Measurements from ENCODE around the gene HSD17B12.
A peak's percentile ranks its signal among the peaks of the same experiment; 100 is the strongest.
"Not testable (repeated sequence)": the region's sequence is repeated elsewhere in the genome, so short reads cannot be mapped to it uniquely, and the experiment has no call there.

HSD17B12 gene

GRCh38 chr11:43649501-43649900 lies 31.0 kb upstream of the HSD17B12 start:
- H3K4me3 ChIP-seq (ENCODE audit: low read depth, low read length) = no peak overlapping the region
- 0 out of 2 replicates have a peak, but pooled peaks cover 4% of the 10 kb centered on the region for H3K27me3 ChIP-seq (ENCODE audit: insufficient read depth, low read length)
- H3K4me1 ChIP-seq (ENCODE audit: control insufficient read depth, insufficient read depth, low read length, unreplicated experiment) = peaks cover 8% of the 10 kb centered on the region
- H3K36me3 ChIP-seq (ENCODE audit: insufficient read depth, low read length) = 0 out of 2 replicates have a peak, but pooled peaks cover 3% of the 10 kb centered on the region
- no peak overlapping the region for H2AFZ ChIP-seq (ENCODE audit: low read length, unreplicated experiment)
- no peak overlapping the region for H3K27ac ChIP-seq (ENCODE audit: low read depth, low read length)
- H3K79me2 ChIP-seq (ENCODE audit: control insufficient read depth, insufficient read depth, low read length, unreplicated experiment) = peaks cover 21% of the 10 kb centered on the region

- Histone ChIP-seq H3K27ac (ENCODE audit: low read depth, low read length) (no peak overlapping the region), H3K4me3 (ENCODE audit: low read depth, low read length) (no peak overlapping the region), H3K4me1 (ENCODE audit: control insufficient read depth, insufficient read depth, low read length, unreplicated experiment) (peaks cover 6% of the 10 kb centered on the region), H3K27me3 (ENCODE audit: insufficient read depth, low read length) (0 out of 2 replicates have a peak, but pooled peaks cover 4% of the 10 kb centered on the region), H3K79me2 (ENCODE audit: control insufficient read depth, insufficient read depth, low read length, unreplicated experiment) (peaks cover 17% of the 10 kb centered on the region), H2AFZ (ENCODE audit: low read length, unreplicated experiment) (no peak overlapping the region), H3K36me3 (ENCODE audit: insufficient read depth, low read length) (0 out of 2 replicates have a peak, but pooled peaks cover 3% of the 10 kb centered on the region)
Measured at GRCh38 chr11:43649921-43650320, 30.6 kb upstream of the HSD17B12 start.

- not testable (repeated sequence) for H3K36me3 ChIP-seq (ENCODE audit: insufficient read depth, low read length); H2AFZ ChIP-seq (ENCODE audit: low read length, unreplicated experiment); H3K79me2 ChIP-seq (ENCODE audit: control insufficient read depth, insufficient read depth, low read length, unreplicated experiment); H3K4me3 ChIP-seq (ENCODE audit: low read depth, low read length); H3K27ac ChIP-seq (ENCODE audit: low read depth, low read length); H3K4me1 ChIP-seq (ENCODE audit: control insufficient read depth, insufficient read depth, low read length, unreplicated experiment)
- H3K27me3 ChIP-seq (ENCODE audit: insufficient read depth, low read length) = peaks cover 30% of the 10 kb centered on the region
Measured at GRCh38 chr11:43663018-43663417, 17.5 kb upstream of the HSD17B12 start.

- Histone ChIP-seq H3K27ac (ENCODE audit: low read depth, low read length) (no peak overlapping the region), H3K4me1 (ENCODE audit: control insufficient read depth, insufficient read depth, low read length, unreplicated experiment) (no peaks in the 10 kb centered on the region), H3K36me3 (ENCODE audit: insufficient read depth, low read length) (no peaks in the 10 kb centered on the region), H3K4me3 (ENCODE audit: low read depth, low read length) (no peak overlapping the region), H3K27me3 (ENCODE audit: insufficient read depth, low read length) (peaks cover 30% of the 10 kb centered on the region), H2AFZ (ENCODE audit: low read length, unreplicated experiment) (no peak overlapping the region), H3K79me2 (ENCODE audit: control insufficient read depth, insufficient read depth, low read length, unreplicated experiment) (no peaks in the 10 kb centered on the region)
Measured at GRCh38 chr11:43664295-43664694, 16.2 kb upstream of the HSD17B12 start.

- not testable (repeated sequence) for H3K79me2 ChIP-seq (ENCODE audit: control insufficient read depth, insufficient read depth, low read length, unreplicated experiment); H2AFZ ChIP-seq (ENCODE audit: low read length, unreplicated experiment); H3K27ac ChIP-seq (ENCODE audit: low read depth, low read length); H3K4me1 ChIP-seq (ENCODE audit: control insufficient read depth, insufficient read depth, low read length, unreplicated experiment); H3K36me3 ChIP-seq (ENCODE audit: insufficient read depth, low read length); H3K4me3 ChIP-seq (ENCODE audit: low read depth, low read length)
- peaks cover 19% of the 10 kb centered on the region for H3K27me3 ChIP-seq (ENCODE audit: insufficient read depth, low read length)
Measured at GRCh38 chr11:43671284-43671683, 9.3 kb upstream of the HSD17B12 start.

- no peaks in the 10 kb centered on the region for H3K4me1 ChIP-seq (ENCODE audit: control insufficient read depth, insufficient read depth, low read length, unreplicated experiment)
- peaks cover 19% of the 10 kb centered on the region for H3K27me3 ChIP-seq (ENCODE audit: insufficient read depth, low read length)
- H3K27ac ChIP-seq (ENCODE audit: low read depth, low read length) = no peak overlapping the region
- no peaks in the 10 kb centered on the region for H3K79me2 ChIP-seq (ENCODE audit: control insufficient read depth, insufficient read depth, low read length, unreplicated experiment)
- H3K36me3 ChIP-seq (ENCODE audit: insufficient read depth, low read length) = no peaks in the 10 kb centered on the region
- no peak overlapping the region for H2AFZ ChIP-seq (ENCODE audit: low read length, unreplicated experiment)
- no peak overlapping the region for H3K4me3 ChIP-seq (ENCODE audit: low read depth, low read length)
Measured at GRCh38 chr11:43674560-43674959, 6.0 kb upstream of the HSD17B12 start.

- peaks cover 19% of the 10 kb centered on the region for H3K27me3 ChIP-seq (ENCODE audit: insufficient read depth, low read length)
- H3K79me2 ChIP-seq (ENCODE audit: control insufficient read depth, insufficient read depth, low read length, unreplicated experiment) = peaks cover 10% of the 10 kb centered on the region
- H2AFZ ChIP-seq (ENCODE audit: low read length, unreplicated experiment) = no peak overlapping the region
- H3K4me3 ChIP-seq (ENCODE audit: low read depth, low read length) = no peak overlapping the region
- no peaks in the 10 kb centered on the region for H3K36me3 ChIP-seq (ENCODE audit: insufficient read depth, low read length)
- no peaks in the 10 kb centered on the region for H3K4me1 ChIP-seq (ENCODE audit: control insufficient read depth, insufficient read depth, low read length, unreplicated experiment)
- H3K27ac ChIP-seq (ENCODE audit: low read depth, low read length) = no peak overlapping the region
Measured at GRCh38 chr11:43676933-43677332, 3.6 kb upstream of the HSD17B12 start.

- peaks cover 54% of the 10 kb centered on the region for H3K79me2 ChIP-seq (ENCODE audit: control insufficient read depth, insufficient read depth, low read length, unreplicated experiment)
- H3K4me1 ChIP-seq (ENCODE audit: control insufficient read depth, insufficient read depth, low read length, unreplicated experiment) = peaks cover 23% of the 10 kb centered on the region
- H3K36me3 ChIP-seq (ENCODE audit: insufficient read depth, low read length) = peaks cover 19% of the 10 kb centered on the region
- peak overlapping the region; percentile 90 for H3K4me3 ChIP-seq (ENCODE audit: low read depth, low read length)
- peak overlapping the region; percentile 83 for H3K27ac ChIP-seq (ENCODE audit: low read depth, low read length)
- no peaks in the 10 kb centered on the region for H3K27me3 ChIP-seq (ENCODE audit: insufficient read depth, low read length)
- H2AFZ ChIP-seq (ENCODE audit: low read length, unreplicated experiment) = peak overlapping the region; percentile 88
Measured at GRCh38 chr11:43681401-43681942, 934 bp downstream of the HSD17B12 start.

- Histone ChIP-seq H3K4me3 (ENCODE audit: low read depth, low read length) (peak overlapping the region; percentile 90), H3K79me2 (ENCODE audit: control insufficient read depth, insufficient read depth, low read length, unreplicated experiment) (peaks cover 58% of the 10 kb centered on the region), H2AFZ (ENCODE audit: low read length, unreplicated experiment) (peak overlapping the region; percentile 88), H3K4me1 (ENCODE audit: control insufficient read depth, insufficient read depth, low read length, unreplicated experiment) (peaks cover 29% of the 10 kb centered on the region), H3K27ac (ENCODE audit: low read depth, low read length) (peak overlapping the region; percentile 83), H3K36me3 (ENCODE audit: insufficient read depth, low read length) (peaks cover 19% of the 10 kb centered on the region)
- H3K27me3 ChIP-seq (ENCODE audit: insufficient read depth, low read length) = not testable (repeated sequence)
Measured at GRCh38 chr11:43682081-43682480, 1.5 kb downstream of the HSD17B12 start.

GRCh38 chr11:43685440-43685839 lies 4.9 kb downstream of the HSD17B12 start:
- Histone ChIP-seq H3K79me2 (ENCODE audit: control insufficient read depth, insufficient read depth, low read length, unreplicated experiment) (peaks cover 84% of the 10 kb centered on the region), H3K36me3 (ENCODE audit: insufficient read depth, low read length) (peaks cover 19% of the 10 kb centered on the region), H2AFZ (ENCODE audit: low read length, unreplicated experiment) (no peak overlapping the region), H3K27ac (ENCODE audit: low read depth, low read length) (no peak overlapping the region), H3K4me3 (ENCODE audit: low read depth, low read length) (no peak overlapping the region), H3K27me3 (ENCODE audit: insufficient read depth, low read length) (no peaks in the 10 kb centered on the region), H3K4me1 (ENCODE audit: control insufficient read depth, insufficient read depth, low read length, unreplicated experiment) (peaks cover 39% of the 10 kb centered on the region)

- peaks cover 24% of the 10 kb centered on the region for H3K36me3 ChIP-seq (ENCODE audit: insufficient read depth, low read length)
- H3K27ac ChIP-seq (ENCODE audit: low read depth, low read length) = 0 out of 2 replicates have a peak overlapping the region, but pooled peaks have one; percentile 58
- H3K4me1 ChIP-seq (ENCODE audit: control insufficient read depth, insufficient read depth, low read length, unreplicated experiment) = peaks cover 39% of the 10 kb centered on the region
- no peak overlapping the region for H2AFZ ChIP-seq (ENCODE audit: low read length, unreplicated experiment)
- H3K4me3 ChIP-seq (ENCODE audit: low read depth, low read length) = no peak overlapping the region
- H3K79me2 ChIP-seq (ENCODE audit: control insufficient read depth, insufficient read depth, low read length, unreplicated experiment) = peaks cover 89% of the 10 kb centered on the region
- H3K27me3 ChIP-seq (ENCODE audit: insufficient read depth, low read length) = no peaks in the 10 kb centered on the region
Measured at GRCh38 chr11:43686207-43686606, 5.7 kb downstream of the HSD17B12 start.
